Sigmoid colon (tissue), 4 donors: ENCODE measurements around the gene DHX58.

Source experiments
- EP300 ChIP-seq, 4 donors: sonication (generic); formaldehyde crosslinking; IDR thresholded peaks; one replicate each; pipeline ENCODE4 v1.6.1; 2017; ENCODE audit warnings: antibody characterized with exemption in 4 of 4
- POLR2A ChIP-seq, 2 donors: fragments of 450-650 bp; IDR thresholded peaks; one replicate each; pipeline ENCODE4 v1.6.1; 2016; ENCODE audit warnings: antibody characterized with exemption in 2 of 2, mild to moderate bottlenecking in 2 of 2, moderate library complexity in 2 of 2
- POLR2AphosphoS5 ChIP-seq, 4 donors: sonication (generic); formaldehyde crosslinking; IDR thresholded peaks; one replicate each; pipeline ENCODE4 v1.6.1; 2017; ENCODE audit warnings: antibody characterized with exemption in 4 of 4
- TF ChIP-seq, protein P1 (sequence below), 4 experiments: fragments of 450-650 bp in 3 of 4; fragments of 200-600 bp in 1 of 4; IDR thresholded peaks; one replicate each; pipeline ENCODE4 v1.5.1; 2016 to 2019; ENCODE audit warnings: antibody characterized with exemption in 4 of 4, mild to moderate bottlenecking in 3 of 4, moderate library complexity in 2 of 4

DNA sequence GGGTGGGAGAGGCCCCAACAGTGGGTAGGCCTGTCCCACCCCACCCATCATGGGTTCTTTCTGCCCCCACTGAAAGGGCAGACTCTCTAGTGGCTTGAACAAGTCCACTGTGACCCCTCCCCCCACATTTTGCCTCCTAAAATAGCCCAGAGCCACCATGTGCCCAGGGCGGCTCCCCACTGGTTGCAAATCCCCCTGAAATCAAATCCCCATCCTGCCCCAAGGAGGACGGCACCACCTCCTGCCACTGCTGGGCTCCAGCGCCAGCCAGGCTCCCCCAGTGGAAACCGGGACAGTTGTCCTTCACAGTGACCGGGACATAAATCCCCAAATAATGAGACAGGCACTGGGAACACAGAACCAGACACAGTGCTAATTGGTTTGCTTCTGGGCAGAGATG lies 34.8 kb downstream of the DHX58 start:
- TF ChIP-seq, protein P1, sequence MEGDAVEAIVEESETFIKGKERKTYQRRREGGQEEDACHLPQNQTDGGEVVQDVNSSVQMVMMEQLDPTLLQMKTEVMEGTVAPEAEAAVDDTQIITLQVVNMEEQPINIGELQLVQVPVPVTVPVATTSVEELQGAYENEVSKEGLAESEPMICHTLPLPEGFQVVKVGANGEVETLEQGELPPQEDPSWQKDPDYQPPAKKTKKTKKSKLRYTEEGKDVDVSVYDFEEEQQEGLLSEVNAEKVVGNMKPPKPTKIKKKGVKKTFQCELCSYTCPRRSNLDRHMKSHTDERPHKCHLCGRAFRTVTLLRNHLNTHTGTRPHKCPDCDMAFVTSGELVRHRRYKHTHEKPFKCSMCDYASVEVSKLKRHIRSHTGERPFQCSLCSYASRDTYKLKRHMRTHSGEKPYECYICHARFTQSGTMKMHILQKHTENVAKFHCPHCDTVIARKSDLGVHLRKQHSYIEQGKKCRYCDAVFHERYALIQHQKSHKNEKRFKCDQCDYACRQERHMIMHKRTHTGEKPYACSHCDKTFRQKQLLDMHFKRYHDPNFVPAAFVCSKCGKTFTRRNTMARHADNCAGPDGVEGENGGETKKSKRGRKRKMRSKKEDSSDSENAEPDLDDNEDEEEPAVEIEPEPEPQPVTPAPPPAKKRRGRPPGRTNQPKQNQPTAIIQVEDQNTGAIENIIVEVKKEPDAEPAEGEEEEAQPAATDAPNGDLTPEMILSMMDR (IDR thresholded peaks at IDR 0.05), result no peak
- TF ChIP-seq POLR2AphosphoS5 (IDR thresholded peaks at IDR 0.05), result no peak
- TF ChIP-seq EP300 (IDR thresholded peaks at IDR 0.05), result no peak
- TF ChIP-seq POLR2A (IDR thresholded peaks at IDR 0.05), result no peak
